ENCODE data around the gene FADS1. TPM values are rescaled to one million over a fixed set of nuclear protein-coding genes. Genes with fewer than 3 reads are reported as not detected.

Gene FADS1
- total and polyA plus RNA-seq, 2 of the 8 experiments (the other 6 are each of a cell fraction or from before 2014, with no cell fraction given), result 115 to 141 TPM

DNA sequence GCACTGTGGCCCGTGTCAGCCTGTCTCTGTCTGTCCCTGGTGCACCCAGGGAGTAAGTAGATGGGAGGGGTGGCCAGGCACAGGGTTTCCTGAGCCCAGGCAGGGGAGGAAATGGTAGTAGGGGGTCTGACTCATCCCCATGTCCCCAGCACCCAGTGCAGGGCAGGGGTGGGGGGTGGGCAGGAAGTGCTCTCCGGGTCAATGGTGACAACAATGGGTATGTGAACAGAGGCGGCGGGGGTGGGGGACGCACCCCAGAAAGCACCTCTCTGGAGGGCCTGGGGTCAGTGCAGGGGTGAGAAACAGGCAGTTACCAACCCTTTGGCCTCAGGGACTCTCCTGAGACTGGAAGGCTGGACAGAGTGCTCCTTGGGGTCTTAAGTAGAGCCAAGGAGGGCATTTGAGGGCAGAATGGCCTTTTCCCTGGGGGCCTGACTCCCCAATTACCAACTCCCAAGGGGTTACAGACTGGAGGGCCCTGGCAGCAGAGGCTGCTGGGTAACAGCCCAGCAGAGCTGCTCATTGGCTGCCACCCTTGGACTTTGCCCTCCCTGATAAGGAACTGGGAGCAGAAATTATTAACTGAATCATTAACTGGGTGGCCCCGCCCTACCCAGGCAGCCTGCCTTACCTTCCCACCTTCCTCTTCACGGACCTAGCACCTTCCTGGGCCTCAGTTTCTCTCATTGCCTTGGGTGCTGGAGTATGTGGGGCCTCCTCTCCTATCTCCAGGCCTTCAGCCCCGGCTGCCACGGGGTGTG is 60.2 kb downstream of the FADS1 start (continued):
- TF ChIP-seq, protein P1, sequence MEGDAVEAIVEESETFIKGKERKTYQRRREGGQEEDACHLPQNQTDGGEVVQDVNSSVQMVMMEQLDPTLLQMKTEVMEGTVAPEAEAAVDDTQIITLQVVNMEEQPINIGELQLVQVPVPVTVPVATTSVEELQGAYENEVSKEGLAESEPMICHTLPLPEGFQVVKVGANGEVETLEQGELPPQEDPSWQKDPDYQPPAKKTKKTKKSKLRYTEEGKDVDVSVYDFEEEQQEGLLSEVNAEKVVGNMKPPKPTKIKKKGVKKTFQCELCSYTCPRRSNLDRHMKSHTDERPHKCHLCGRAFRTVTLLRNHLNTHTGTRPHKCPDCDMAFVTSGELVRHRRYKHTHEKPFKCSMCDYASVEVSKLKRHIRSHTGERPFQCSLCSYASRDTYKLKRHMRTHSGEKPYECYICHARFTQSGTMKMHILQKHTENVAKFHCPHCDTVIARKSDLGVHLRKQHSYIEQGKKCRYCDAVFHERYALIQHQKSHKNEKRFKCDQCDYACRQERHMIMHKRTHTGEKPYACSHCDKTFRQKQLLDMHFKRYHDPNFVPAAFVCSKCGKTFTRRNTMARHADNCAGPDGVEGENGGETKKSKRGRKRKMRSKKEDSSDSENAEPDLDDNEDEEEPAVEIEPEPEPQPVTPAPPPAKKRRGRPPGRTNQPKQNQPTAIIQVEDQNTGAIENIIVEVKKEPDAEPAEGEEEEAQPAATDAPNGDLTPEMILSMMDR (IDR thresholded peaks at IDR 0.05; ENCODE audit: control extremely low read depth in 1 of 3, insufficient read depth in 1 of 3, low read depth in 1 of 3, low read length in 3 of 3), result no peak
- TF ChIP-seq YY1 (IDR thresholded peaks at IDR 0.05; ENCODE audit: low read depth, low read length), result no peak
- no peak for TF ChIP-seq EP300 (IDR thresholded peaks at IDR 0.05; ENCODE audit: borderline replicate concordance in 1 of 2, low read depth in 2 of 2, low read length in 2 of 2)
- TF ChIP-seq KDM1A (IDR thresholded peaks at IDR 0.05; ENCODE audit: borderline replicate concordance, low read length), result no peak
- no peak for TF ChIP-seq JUND (IDR thresholded peaks at IDR 0.05; ENCODE audit: low read length)
- TF ChIP-seq RXRA (IDR thresholded peaks at IDR 0.05; ENCODE audit: insufficient read depth, low read depth, low read length), result no peak
